NCI-H524 treated with DMSO at 0.1 percent for 48 hours (cell line): ENCODE data around the gene THAP3.
"Not testable (repeated sequence)": the region's sequence is repeated elsewhere in the genome, so short reads cannot be mapped to it uniquely, and the experiment has no call there.

Experiments
- DNase-seq: peaks from one replicate; lab custom pipeline; 2025; lab: John Stamatoyannopoulos, UW

The THAP3 gene

GRCh38 chr1:6635161-6635909, 10.7 kb downstream of the THAP3 start:
- no peak for DNase-seq

GRCh38 chr1:6635910-6636760, 11.5 kb downstream of the THAP3 start:
- DNase-seq, result no peak

GRCh38 chr1:6636778-6637177, 12.1 kb downstream of the THAP3 start:
- DNase-seq, result not testable (repeated sequence)

GRCh38 chr1:6637770-6638169, 13.1 kb downstream of the THAP3 start:
- DNase-seq, result no peak

GRCh38 chr1:6638226-6638625, 13.6 kb downstream of the THAP3 start:
- DNase-seq, result no peak

GRCh38 chr1:6640867-6641266, 16.2 kb downstream of the THAP3 start:
- DNase-seq, result not testable (repeated sequence)

GRCh38 chr1:6645018-6645417, 20.4 kb downstream of the THAP3 start:
- DNase-seq, result no peak

GRCh38 chr1:6646499-6647148, 22.0 kb downstream of the THAP3 start:
- DNase-seq, result no peak

- DNase-seq, result no peak
Measured at GRCh38 chr1:6648556-6648955, 23.9 kb downstream of the THAP3 start.

- DNase-seq, result no peak
Measured at GRCh38 chr1:6651909-6652308, 27.2 kb downstream of the THAP3 start.

- DNase-seq, result no peak
Measured at GRCh38 chr1:6652986-6653385, 28.3 kb downstream of the THAP3 start.

GRCh38 chr1:6653436-6654290, 29.0 kb downstream of the THAP3 start:
- no peak for DNase-seq

GRCh38 chr1:6657138-6657537, 32.5 kb downstream of the THAP3 start:
- DNase-seq, result no peak

- peak; percentile 45 for DNase-seq
Measured at GRCh38 chr1:6658359-6659060, 33.8 kb downstream of the THAP3 start.

GRCh38 chr1:6660415-6661049, 35.9 kb downstream of the THAP3 start:
- DNase-seq, result no peak

- DNase-seq, result not testable (repeated sequence)
Measured at GRCh38 chr1:6662468-6662867, 37.8 kb downstream of the THAP3 start.

- DNase-seq, result no peak
Measured at GRCh38 chr1:6666696-6667095, 42.0 kb downstream of the THAP3 start.

- DNase-seq, result no peak
Measured at GRCh38 chr1:6667139-6667538, 42.5 kb downstream of the THAP3 start.

- no peak for DNase-seq
Measured at GRCh38 chr1:6668503-6668902, 43.8 kb downstream of the THAP3 start.

- no peak for DNase-seq
Measured at GRCh38 chr1:6672558-6672957, 47.9 kb downstream of the THAP3 start.
